Ascending aorta (tissue), 2 donors: Measurements from ENCODE around the gene APBB1IP. TPM values are rescaled to one million over a fixed set of nuclear protein-coding genes. Genes with fewer than 3 reads are reported as not detected.

ENCODE experiments used
- DNase-seq, 2 donors: peaks; one replicate each; pipeline ENCODE4 v3.0.0-alpha.2; 2019; ENCODE audit warnings: low spot score in 2 of 2
- H3K27ac ChIP-seq, 2 donors: fragments of 200-600 bp; sonication (generic); one replicate each; pipeline ENCODE4 v1.5.1; 2016 to 2017; ENCODE audit warnings: mild to moderate bottlenecking in 1 of 2
- H3K27me3 ChIP-seq: fragments of 200-600 bp; sonication (generic); one replicate; pipeline ENCODE4 v1.5.1; 2017
- H3K36me3 ChIP-seq, 2 donors: fragments of 200-600 bp; sonication (generic); one replicate each; pipeline ENCODE4 v1.5.1; 2016
- H3K4me1 ChIP-seq, 2 donors: fragments of 200-600 bp; sonication (generic); one replicate each; pipeline ENCODE4 v1.5.1; 2016 to 2017; ENCODE audit warnings: mild to moderate bottlenecking in 1 of 2
- H3K4me3 ChIP-seq, 2 donors: fragments of 200-600 bp; sonication (generic); one replicate each; pipeline ENCODE4 v1.5.1; 2016 to 2017; ENCODE audit warnings: mild to moderate bottlenecking in 1 of 2
- H3K9me3 ChIP-seq, 2 donors: fragments of 200-600 bp; sonication (generic); one replicate each; pipeline ENCODE4 v1.5.1; 2016
- intact Hi-C: fragments of 100-400 bp; cut with DNase I; formaldehyde crosslinking; loops from one replicate; pipeline ENCODE4 v1.15.1; 2023
- total RNA-seq: library from RNA; depleted of rRNA; stranded (reverse); fragments of >200 nt; gene quantifications from one replicate; pipeline ENCODE4 v1.1.0, GENCODE V29; 2016
- TF ChIP-seq, protein P1 (sequence below), 3 experiments: fragments of 200-600 bp in 2 of 3; fragments of 450-650 bp in 1 of 3; sonication (generic) in 2 of 3; IDR thresholded peaks; one replicate each; pipeline ENCODE4 v1.5.1; 2016 to 2019; ENCODE audit warnings: antibody characterized with exemption in 3 of 3, mild to moderate bottlenecking in 1 of 3, moderate library complexity in 1 of 3

The APBB1IP gene
- total RNA-seq, 1 donor from 2014 or later, result not detected

GRCh38 chr10:26438534-26439341 is 597 bp downstream of the APBB1IP start:
- TF ChIP-seq, protein P1, sequence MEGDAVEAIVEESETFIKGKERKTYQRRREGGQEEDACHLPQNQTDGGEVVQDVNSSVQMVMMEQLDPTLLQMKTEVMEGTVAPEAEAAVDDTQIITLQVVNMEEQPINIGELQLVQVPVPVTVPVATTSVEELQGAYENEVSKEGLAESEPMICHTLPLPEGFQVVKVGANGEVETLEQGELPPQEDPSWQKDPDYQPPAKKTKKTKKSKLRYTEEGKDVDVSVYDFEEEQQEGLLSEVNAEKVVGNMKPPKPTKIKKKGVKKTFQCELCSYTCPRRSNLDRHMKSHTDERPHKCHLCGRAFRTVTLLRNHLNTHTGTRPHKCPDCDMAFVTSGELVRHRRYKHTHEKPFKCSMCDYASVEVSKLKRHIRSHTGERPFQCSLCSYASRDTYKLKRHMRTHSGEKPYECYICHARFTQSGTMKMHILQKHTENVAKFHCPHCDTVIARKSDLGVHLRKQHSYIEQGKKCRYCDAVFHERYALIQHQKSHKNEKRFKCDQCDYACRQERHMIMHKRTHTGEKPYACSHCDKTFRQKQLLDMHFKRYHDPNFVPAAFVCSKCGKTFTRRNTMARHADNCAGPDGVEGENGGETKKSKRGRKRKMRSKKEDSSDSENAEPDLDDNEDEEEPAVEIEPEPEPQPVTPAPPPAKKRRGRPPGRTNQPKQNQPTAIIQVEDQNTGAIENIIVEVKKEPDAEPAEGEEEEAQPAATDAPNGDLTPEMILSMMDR (IDR thresholded peaks at IDR 0.05), result no peak
- no peaks in the 10 kb centered on the region for H3K27me3 ChIP-seq
- peak in 1 of 2 donors; percentile 63 for DNase-seq
- peak overlapping the region; percentile 22 to 63 for H3K4me3 ChIP-seq
- peak overlapping the region; percentile 60 to 62 for H3K27ac ChIP-seq
- H3K9me3 ChIP-seq, result no peaks in the 10 kb centered on the region
- intact Hi-C loops, result no loop called here
- no peaks in the 10 kb centered on the region for H3K4me1 ChIP-seq
- H3K36me3 ChIP-seq, result no peaks in the 10 kb centered on the region

DNA sequence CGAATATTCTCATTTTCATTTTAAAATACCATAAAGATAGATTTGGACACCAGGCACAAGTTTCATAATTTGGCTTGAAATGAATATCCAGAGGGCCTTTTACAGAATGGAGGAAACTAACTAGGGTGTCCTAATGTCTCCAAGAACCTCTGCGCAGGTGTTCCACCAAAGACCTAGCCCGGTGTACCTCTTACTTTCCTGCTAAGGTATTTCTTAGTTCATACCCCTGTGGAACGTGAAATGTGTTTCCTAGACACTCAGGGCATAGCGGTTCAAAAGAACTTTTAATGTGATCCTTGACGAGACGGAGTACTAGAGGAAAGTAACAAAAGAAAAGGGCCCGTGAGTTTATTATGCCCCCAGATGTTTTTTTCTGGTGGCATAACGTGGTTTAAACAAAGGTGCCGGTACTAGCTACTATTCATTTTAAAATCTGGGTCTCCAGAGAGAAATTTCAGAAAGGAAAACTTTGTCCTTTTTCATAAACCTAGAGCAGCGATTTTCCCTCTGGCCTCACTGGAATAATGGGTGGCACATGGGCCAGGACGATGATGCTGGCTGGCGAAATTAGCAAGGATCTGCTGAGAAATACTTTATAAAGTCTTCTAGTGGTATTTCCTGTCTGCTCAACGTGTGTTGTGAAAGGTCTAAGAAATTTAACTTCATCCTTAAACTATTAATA is 1.4 kb downstream of the APBB1IP start:
- Histone ChIP-seq H3K4me1 (no peaks in the 10 kb centered on the region), H3K36me3 (no peaks in the 10 kb centered on the region), H3K27me3 (no peaks in the 10 kb centered on the region), H3K9me3 (no peaks in the 10 kb centered on the region), H3K27ac (peak overlapping the region; percentile 60 to 62), H3K4me3 (peak overlapping the region; percentile 22 to 63)
- intact Hi-C loops, result no loop called here
- TF ChIP-seq, protein P1 (IDR thresholded peaks at IDR 0.05), result no peak
- no peak for DNase-seq

DNA sequence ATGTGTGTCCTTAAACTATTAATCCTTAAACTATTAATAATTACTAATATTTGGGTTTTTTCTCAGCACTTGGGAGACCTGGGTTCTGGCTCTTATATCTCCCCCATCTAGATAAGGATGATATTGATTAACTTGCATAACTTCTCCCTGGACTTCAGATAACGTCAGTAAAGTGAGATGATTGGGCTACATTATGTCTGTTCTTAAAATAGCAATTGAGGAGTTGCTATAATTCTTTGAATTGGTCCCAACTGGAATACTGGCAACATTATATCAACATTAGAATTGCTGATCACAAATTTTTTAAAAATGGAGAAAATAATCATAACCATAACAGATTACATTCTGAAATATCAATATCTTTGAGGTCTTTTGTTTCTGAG is 1.9 kb downstream of the APBB1IP start:
- H3K9me3 ChIP-seq, result no peaks in the 10 kb centered on the region
- no peaks in the 10 kb centered on the region for H3K4me1 ChIP-seq
- no peaks in the 10 kb centered on the region for H3K36me3 ChIP-seq
- TF ChIP-seq, protein P1 (IDR thresholded peaks at IDR 0.05), result no peak
- H3K4me3 ChIP-seq, result peak overlapping the region in 1 of 2 donors; percentile 63
- intact Hi-C loops, result no loop called here
- no peaks in the 10 kb centered on the region for H3K27me3 ChIP-seq
- no peak overlapping the region for H3K27ac ChIP-seq
- DNase-seq, result no peak

- H3K27ac ChIP-seq, result no peak overlapping the region
- no peaks in the 10 kb centered on the region for H3K9me3 ChIP-seq
- no peak overlapping the region for H3K4me3 ChIP-seq
- no peak for DNase-seq
- no peaks in the 10 kb centered on the region for H3K36me3 ChIP-seq
- TF ChIP-seq, protein P1 (IDR thresholded peaks at IDR 0.05), result no peak
- no peaks in the 10 kb centered on the region for H3K4me1 ChIP-seq
- H3K27me3 ChIP-seq, result no peaks in the 10 kb centered on the region
- intact Hi-C loops, result no loop called here
Observed at GRCh38 chr10:26441491-26442214, 3.5 kb downstream of the APBB1IP start.

DNA sequence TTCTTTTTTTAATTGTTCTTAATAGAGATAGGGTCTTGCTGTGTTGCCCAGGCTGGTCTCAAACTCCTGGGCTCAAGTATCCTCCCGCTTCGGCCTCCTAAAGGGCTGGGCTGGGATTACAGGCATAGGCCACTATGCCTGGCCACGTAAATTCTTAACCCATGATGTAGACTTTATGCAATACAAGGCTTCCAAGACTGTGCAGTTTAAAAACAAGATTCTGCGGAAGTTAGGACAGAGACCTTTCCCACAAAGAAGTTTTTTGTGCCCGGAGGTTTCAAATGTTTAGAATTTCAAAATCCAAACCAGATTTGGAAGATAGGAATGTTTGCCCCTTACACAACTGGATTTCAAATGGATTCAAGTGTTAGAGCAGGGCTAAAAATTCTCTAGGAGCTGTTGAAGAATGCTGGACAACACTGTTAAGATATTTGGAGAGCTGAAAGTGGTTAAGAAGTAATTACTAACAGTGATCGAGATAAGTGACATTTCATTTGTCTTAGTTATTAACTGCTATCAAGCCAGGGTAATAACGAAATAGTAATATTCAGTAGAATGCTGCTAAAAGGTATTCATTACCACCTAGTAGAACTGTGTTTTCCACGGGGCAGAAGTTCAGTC is 7.4 kb downstream of the APBB1IP start:
- Histone ChIP-seq H3K27ac (no peak overlapping the region), H3K4me3 (no peak overlapping the region), H3K4me1 (no peaks in the 10 kb centered on the region), H3K9me3 (no peaks in the 10 kb centered on the region), H3K27me3 (no peaks in the 10 kb centered on the region), H3K36me3 (no peaks in the 10 kb centered on the region)
- TF ChIP-seq, protein P1 (IDR thresholded peaks at IDR 0.05), result no peak
- intact Hi-C loops, result no loop called here
- DNase-seq, result no peak
